Panc1 (cell line): ENCODE data around the gene CACNA1E. TPM values are rescaled to one million over a fixed set of nuclear protein-coding genes. Genes with fewer than 3 reads are reported as not detected.

ENCODE experiments used
- ATAC-seq: fragments of 200-7000 bp; cut with Tn5 transposase; 2 replicates; pipeline ENCODE4 v1.9.1; 2020; ENCODE audit warnings: mild to moderate bottlenecking, moderate library complexity
- BruUV-seq: library from RNA; stranded (reverse); fragments of 400-500 nt; replicated peaks from 2 replicates; lab custom pipeline; 2021; lab: Mats Ljungman, UMichigan
- CTCF ChIA-PET: fragments of 300-600 bp; sonication (Branson Sonifier 250); formaldehyde crosslinking; loops from one replicate; lab custom pipeline; 2022; ENCODE audit warnings: antibody characterized with exemption; lab: Charles Lee
- POLR2A ChIA-PET: fragments of 300-600 bp; sonication (Branson Sonifier 250); formaldehyde crosslinking; loops from one replicate; lab custom pipeline; 2022; ENCODE audit warnings: antibody characterized with exemption; lab: Charles Lee
- DNase-seq: peaks from one replicate; pipeline ENCODE4 v3.0.0-alpha.2; 2010; ENCODE audit warnings: low read depth, low spot score
- H3K27ac ChIP-seq: 2 replicates; pipeline ENCODE4 v1.5.1; 2011; ENCODE audit warnings: mild to moderate bottlenecking, low read length, inconsistent platforms
- H3K27me3 ChIP-seq: fragments of 200-500 bp; sonication (Bioruptor generic); 2 replicates; pipeline ENCODE4 v1.6.0; 2014; ENCODE audit warnings: low read length, inconsistent platforms; ENCODE audit not compliant: control insufficient read depth, insufficient read depth
- H3K36me3 ChIP-seq: fragments of 200-500 bp; sonication (Bioruptor generic); 2 replicates; pipeline ENCODE4 v1.5.1; 2014; ENCODE audit warnings: inconsistent platforms, mild to moderate bottlenecking, low read length, moderate library complexity; ENCODE audit not compliant: control insufficient read depth, insufficient read depth
- H3K4me1 ChIP-seq: 2 replicates; pipeline ENCODE4 v1.5.1; 2011; ENCODE audit warnings: inconsistent platforms, mild to moderate bottlenecking, low read length, moderate library complexity; ENCODE audit not compliant: control insufficient read depth, insufficient read depth
- H3K4me3 ChIP-seq, 2 experiments: 2 replicates each; pipeline ENCODE4 v1.5.1; 2011 to 2012; ENCODE audit warnings: low read depth in 2 of 2, low read length in 2 of 2, mild to moderate bottlenecking in 2 of 2, inconsistent platforms in 1 of 2, moderate library complexity in 1 of 2
- H3K9me3 ChIP-seq: fragments of 200-500 bp; sonication (Bioruptor generic); 2 replicates; pipeline ENCODE4 v1.5.1; 2014; ENCODE audit warnings: low read depth, mild to moderate bottlenecking, inconsistent platforms, low read length, moderate library complexity; ENCODE audit not compliant: control insufficient read depth, insufficient read depth
- POLR2AphosphoS5 ChIP-seq: IDR thresholded peaks from 2 replicates; pipeline ENCODE4 v1.6.1; 2012; ENCODE audit warnings: mild to moderate bottlenecking, low read depth, low read length, moderate library complexity
- SIN3A ChIP-seq: IDR thresholded peaks from 2 replicates; pipeline ENCODE4 v1.6.1; 2012; ENCODE audit warnings: low read depth, mild to moderate bottlenecking, low read length, moderate library complexity, borderline replicate concordance; ENCODE audit not compliant: insufficient read depth
- TCF7L2 ChIP-seq: IDR thresholded peaks from 2 replicates; pipeline ENCODE4 v1.6.1; 2011; ENCODE audit warnings: mild to moderate bottlenecking, low read depth, low read length, inconsistent platforms
- in situ Hi-C: cut with HindIII; loops from 2 replicates; pipeline ENCODE4 v1.10.0; 2016; ENCODE audit warnings: low sequenced_read_pairs, low pct_unique_long_range_greater_than_20kb
- intact Hi-C: fragments of 100-400 bp; cut with micrococcal nuclease; formaldehyde crosslinking; loops from one replicate; pipeline ENCODE4 v1.10.0; 2022; ENCODE audit not compliant: unreplicated experiment
- total RNA-seq: library from RNA; stranded (reverse); gene quantifications from one replicate; pipeline ENCODE4 v1.2.1, GENCODE V29; 2021; ENCODE audit not compliant: unreplicated experiment
- TF ChIP-seq, protein P1 (sequence below), 2 experiments: IDR thresholded peaks; 2 replicates each; pipeline ENCODE4 v1.6.1; 2011 to 2012; ENCODE audit warnings: low read depth in 2 of 2, control low read depth in 1 of 2, low read length in 1 of 2, mild to moderate bottlenecking in 1 of 2, moderate library complexity in 1 of 2; ENCODE audit not compliant: insufficient read depth in 1 of 2
- TF ChIP-seq, protein P2 (sequence below): fragments of 450-650 bp; IDR thresholded peaks from 2 replicates; pipeline ENCODE4 v1.5.1; 2017; ENCODE audit warnings: mild to moderate bottlenecking

CACNA1E gene
- total RNA-seq, 1 experiment from 2014 or later: not detected

DNA sequence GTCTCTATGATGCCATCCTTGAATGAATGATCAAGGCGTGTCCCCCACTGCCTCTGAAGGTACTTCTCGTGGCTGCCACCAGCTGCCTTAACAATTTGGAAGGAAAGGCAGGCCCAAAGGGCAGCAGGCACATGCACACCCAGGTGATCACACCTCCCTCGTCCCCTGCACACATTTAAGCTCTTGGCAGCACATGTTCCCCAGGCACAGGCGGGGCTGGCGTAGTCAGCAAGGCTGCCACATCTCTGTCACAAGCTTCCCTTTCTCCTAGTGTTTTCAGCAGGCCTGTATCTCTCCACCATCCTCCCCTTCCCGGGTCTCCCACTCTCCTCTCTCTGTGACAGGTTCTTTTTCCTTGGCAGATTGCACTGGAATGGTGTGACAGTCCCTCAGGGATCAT is 111.9 kb downstream of the CACNA1E start:
- in situ Hi-C loops (no loop called here), intact Hi-C loops (no loop called here)
- TF ChIP-seq, protein P1, sequence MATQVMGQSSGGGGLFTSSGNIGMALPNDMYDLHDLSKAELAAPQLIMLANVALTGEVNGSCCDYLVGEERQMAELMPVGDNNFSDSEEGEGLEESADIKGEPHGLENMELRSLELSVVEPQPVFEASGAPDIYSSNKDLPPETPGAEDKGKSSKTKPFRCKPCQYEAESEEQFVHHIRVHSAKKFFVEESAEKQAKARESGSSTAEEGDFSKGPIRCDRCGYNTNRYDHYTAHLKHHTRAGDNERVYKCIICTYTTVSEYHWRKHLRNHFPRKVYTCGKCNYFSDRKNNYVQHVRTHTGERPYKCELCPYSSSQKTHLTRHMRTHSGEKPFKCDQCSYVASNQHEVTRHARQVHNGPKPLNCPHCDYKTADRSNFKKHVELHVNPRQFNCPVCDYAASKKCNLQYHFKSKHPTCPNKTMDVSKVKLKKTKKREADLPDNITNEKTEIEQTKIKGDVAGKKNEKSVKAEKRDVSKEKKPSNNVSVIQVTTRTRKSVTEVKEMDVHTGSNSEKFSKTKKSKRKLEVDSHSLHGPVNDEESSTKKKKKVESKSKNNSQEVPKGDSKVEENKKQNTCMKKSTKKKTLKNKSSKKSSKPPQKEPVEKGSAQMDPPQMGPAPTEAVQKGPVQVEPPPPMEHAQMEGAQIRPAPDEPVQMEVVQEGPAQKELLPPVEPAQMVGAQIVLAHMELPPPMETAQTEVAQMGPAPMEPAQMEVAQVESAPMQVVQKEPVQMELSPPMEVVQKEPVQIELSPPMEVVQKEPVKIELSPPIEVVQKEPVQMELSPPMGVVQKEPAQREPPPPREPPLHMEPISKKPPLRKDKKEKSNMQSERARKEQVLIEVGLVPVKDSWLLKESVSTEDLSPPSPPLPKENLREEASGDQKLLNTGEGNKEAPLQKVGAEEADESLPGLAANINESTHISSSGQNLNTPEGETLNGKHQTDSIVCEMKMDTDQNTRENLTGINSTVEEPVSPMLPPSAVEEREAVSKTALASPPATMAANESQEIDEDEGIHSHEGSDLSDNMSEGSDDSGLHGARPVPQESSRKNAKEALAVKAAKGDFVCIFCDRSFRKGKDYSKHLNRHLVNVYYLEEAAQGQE (IDR thresholded peaks at IDR 0.05; ENCODE audit: insufficient read depth in 1 of 2, low read depth in 2 of 2, low read length in 1 of 2): no peak
- TF ChIP-seq, protein P2, sequence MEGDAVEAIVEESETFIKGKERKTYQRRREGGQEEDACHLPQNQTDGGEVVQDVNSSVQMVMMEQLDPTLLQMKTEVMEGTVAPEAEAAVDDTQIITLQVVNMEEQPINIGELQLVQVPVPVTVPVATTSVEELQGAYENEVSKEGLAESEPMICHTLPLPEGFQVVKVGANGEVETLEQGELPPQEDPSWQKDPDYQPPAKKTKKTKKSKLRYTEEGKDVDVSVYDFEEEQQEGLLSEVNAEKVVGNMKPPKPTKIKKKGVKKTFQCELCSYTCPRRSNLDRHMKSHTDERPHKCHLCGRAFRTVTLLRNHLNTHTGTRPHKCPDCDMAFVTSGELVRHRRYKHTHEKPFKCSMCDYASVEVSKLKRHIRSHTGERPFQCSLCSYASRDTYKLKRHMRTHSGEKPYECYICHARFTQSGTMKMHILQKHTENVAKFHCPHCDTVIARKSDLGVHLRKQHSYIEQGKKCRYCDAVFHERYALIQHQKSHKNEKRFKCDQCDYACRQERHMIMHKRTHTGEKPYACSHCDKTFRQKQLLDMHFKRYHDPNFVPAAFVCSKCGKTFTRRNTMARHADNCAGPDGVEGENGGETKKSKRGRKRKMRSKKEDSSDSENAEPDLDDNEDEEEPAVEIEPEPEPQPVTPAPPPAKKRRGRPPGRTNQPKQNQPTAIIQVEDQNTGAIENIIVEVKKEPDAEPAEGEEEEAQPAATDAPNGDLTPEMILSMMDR: no peak
- TF ChIP-seq TCF7L2 (no peak), POLR2AphosphoS5 (no peak), SIN3A (no peak)
- ATAC-seq: 0 out of 2 replicates have a peak, but pooled peaks have one; percentile 21
- H3K27me3 ChIP-seq: no peaks in the 10 kb centered on the region
- H3K9me3 ChIP-seq: no peaks in the 10 kb centered on the region
- H3K4me3 ChIP-seq: no peak overlapping the region
- ChIA-PET POLR2A (no interaction called here), CTCF (no interaction called here)
- H3K4me1 ChIP-seq: no peaks in the 10 kb centered on the region
- DNase-seq: no peak
- H3K27ac ChIP-seq: no peak overlapping the region
- BruUV-seq: no TSS peak
- no peaks in the 10 kb centered on the region for H3K36me3 ChIP-seq

DNA sequence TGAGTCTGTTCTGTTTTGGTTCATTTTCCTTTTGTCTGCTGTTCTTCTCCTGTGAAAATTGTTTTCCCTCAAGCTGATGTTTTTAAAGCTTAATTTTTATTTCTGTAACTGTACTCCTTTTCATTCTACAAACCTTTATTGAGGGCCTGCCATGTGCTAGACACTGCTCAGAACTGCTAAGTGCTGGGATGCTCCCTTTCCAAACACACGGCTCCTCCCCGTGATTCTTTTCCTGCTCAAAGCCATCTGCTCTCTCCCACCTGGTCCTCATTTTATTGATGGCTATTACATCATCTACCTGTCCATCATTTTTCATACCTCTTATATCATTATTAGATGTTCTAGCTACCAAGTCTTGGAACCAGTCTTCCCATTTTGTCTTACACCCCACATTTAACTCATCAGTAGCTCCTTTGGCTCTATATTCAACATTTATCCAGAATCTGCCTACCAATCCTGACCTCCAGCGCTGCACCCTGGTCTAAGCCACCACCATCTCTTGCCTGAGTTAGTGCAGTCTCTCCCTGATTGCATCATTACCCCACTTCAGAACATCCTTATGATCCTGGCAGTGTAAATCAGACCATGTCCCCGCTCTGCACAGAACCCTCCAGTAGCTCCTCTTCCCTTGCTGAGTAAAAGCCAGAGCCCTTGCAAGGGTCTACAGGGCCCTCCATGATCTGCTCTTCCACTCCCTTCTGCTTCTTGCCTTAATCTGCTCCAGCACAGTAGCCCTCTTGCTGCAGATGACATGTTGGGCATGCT is 118.1 kb downstream of the CACNA1E start:
- POLR2A ChIA-PET: no interaction called here
- intact Hi-C loops: no loop called here
- TF ChIP-seq, protein P2: no peak
- TF ChIP-seq TCF7L2: no peak

More for the DNA sequence above, 118.1 kb downstream of the CACNA1E start:
- Histone ChIP-seq H3K36me3 (no peaks in the 10 kb centered on the region), H3K4me1 (no peaks in the 10 kb centered on the region), H3K9me3 (no peaks in the 10 kb centered on the region), H3K27me3 (no peaks in the 10 kb centered on the region; the same call in 1 of the 2 replicates), H3K4me3 (no peak overlapping the region), H3K27ac (no peak overlapping the region)
- ATAC-seq (no peak), DNase-seq (no peak)
- CTCF ChIA-PET: no interaction called here
- in situ Hi-C loops: no loop called here
- BruUV-seq: no TSS peak
